ENCODE measurements around the gene TSFM.
A peak's percentile ranks its signal among the peaks of the same experiment; 100 is the strongest.

The TSFM gene

DNA sequence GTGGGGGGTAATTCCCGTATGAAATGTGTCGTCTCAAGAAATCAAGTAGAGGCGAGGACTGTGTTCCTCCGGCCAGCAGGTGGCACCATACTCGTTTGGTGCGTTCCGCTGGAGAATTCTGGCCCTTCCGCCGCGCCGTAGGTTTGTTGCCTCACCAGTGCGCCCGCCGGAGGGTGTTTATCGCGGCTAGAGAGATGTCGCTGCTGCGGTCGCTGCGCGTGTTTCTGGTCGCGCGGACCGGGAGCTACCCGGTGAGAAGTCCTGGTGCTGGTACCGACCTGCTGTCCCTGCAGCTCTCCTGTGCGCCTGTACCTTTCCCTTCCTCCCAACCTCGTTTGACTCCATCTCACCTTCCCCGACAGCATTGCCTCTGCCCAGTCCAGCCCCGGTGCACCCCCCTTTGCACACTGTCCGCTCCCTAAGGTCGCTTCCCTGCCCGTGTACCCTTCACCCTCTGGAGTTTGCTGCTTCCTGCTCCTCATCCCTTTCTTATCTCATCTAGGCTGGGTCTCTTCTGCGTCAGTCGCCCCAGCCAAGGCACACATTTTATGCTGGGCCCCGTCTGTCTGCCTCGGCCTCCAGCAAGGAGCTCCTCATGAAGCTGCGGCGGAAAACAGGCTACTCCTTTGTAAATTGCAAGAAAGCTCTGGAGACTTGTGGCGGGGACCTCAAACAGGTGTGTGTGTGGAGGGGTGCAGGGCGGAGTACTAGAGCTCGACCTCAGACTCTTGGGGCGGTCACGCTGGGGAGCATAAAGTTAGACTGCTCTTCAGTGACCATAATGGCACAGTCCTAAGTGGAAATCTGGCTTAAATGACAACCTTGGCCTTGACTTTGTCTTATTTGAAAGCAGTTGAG lies at the start of gene TSFM:
Gene TSFM, plus strand, starts transcription at position 180 of the 858 bp plus-strand sequence. Its CDS starts 15 bp downstream, at position 195.
- DNase-seq: peak; percentile 46

DNA sequence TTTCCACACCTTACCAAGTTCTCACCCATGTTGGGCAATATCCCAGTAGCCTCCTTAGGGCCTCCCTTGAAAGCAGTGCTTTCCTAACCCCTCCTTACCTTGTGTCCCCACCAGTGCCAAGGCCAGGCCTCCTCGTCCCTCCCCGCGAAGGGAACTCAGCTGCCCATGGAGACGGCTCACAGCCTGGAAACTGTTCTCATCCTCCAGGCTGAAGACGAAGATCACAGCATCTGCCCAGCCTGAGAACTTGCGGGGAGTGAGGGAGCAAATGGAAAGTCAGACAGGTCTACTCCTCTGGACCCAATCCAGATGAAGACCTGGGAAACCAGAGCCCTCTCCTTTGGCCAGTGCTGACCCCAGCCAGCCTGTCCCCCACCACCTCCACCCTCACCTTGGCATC lies 48.7 kb upstream of the TSFM start:
- DNase-seq: no peak

DNA sequence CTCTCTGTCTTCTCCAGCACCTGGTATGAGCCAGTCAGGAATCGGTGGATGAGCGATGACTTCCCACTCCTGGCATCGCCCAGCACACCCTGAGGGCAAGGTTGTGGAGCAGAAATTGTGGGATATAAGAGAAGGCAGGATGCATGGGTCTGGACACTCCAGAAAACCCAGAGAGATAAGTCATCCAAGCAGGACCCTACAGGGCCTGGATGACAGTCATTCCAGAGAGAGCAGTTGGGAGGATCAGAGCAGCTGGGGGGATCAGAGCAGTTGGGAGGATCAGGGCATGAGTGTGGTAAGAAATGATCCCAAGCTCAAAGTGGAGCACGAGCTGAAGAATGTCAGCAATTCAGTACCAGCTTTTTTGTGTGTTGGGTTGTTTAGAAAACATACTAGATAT lies 48.0 kb upstream of the TSFM start:
- DNase-seq: no peak

DNA sequence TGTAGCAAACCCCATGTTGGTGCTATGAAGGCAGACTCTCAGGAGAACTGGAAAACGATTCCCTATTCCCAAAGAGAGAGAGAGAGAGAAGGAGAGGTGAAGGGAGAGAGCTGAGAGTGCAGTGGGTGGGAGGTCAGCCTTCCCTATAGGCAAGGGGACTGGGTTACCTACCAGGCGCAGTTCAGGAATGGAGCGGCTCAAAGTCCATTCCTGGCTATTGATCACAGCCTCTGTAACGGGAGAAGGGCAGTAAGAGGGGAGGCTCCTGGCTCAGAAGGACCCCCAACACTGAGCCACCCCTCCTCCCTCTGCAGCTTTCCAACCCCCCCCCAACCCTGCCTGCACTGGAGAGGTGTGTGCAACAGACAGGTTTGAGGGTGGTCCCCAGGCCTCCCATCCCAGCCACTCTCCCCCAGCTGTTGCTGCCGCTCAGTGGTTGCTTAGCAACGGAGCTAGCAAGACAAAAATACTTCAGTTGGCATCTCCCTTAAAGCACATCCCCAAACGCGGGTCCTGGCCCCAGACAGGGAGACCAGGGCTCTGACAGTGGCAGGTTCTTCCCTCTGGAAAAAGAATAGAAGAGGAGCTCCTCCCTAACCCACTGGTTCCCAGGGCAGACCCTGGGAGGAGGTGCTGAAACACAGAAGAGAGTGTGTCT lies 47.3 kb upstream of the TSFM start:
- no peak for DNase-seq

DNA sequence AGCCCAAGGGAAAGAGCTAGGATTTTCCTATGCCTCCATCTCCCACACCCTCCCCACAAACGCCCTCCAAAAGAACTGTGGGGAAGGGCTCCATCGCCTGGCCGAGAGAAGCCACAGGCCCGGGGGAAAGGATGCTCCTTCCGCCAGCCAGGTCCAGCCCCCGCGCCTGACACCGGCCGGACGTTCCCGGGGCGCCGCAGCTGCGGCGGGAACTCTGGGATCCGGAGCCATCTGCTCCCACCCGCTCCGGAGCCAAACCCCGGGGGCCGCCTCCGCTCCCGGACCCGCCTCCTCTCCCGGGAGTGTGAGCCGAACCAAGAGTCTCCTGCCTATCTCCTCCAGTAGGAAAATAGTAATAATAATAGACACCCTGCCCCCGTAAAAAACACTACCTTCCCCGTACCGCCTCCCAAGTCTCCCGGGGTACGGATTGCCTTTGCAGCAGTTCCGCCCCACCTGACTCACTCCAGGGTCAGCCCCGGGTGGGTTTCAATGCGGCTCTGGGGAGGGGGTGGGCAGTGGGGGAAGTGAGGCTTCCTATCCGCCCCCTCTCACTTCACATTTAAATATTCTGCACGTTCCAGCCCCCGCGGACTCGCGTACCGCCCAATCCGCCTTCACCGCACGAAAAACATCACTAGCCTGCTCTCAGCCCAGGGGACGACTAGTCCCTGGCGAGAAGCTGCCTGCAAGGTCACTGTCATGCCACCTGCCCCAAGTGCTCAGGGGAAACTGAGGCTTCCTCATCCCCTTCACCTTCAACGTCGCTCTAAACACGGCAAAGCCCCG lies 46.4 kb upstream of the TSFM start:
- no peak for DNase-seq

DNA sequence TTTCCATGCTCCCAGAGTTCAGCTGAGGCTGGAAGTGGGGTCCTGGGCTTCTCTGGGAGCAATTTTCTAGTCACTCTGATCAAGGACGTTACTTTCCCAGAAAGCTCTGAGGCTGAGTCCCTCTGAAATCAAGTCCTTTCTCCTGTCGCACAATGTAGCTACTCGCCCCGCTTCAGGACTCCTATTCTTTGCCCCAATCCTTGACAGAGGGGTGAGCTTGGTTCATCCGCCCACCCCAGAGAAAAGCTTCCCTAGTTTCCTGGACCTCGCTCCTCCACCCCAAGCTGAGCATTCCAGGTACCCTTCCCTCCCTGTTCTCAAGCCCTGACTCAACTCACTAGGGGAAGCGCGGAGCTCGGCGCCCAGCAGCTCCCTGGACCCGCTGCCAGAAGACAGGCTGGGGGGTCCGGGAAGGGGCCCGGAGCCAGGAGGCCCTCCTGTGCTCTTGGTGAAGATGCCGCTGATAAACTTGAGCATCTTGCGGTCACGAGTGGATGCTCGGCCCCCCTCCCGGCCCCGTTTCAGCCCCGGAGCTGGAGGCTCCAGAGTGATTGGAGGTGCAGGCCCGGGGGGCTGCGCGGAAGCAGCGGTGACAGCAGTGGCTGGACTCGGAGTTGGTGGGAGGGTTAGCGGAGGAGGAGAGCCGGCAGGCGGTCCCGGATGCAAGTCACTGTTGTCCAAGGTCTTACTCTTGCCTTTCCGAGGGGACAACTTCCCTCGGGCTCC lies 45.7 kb upstream of the TSFM start:
- no peak for DNase-seq

DNA sequence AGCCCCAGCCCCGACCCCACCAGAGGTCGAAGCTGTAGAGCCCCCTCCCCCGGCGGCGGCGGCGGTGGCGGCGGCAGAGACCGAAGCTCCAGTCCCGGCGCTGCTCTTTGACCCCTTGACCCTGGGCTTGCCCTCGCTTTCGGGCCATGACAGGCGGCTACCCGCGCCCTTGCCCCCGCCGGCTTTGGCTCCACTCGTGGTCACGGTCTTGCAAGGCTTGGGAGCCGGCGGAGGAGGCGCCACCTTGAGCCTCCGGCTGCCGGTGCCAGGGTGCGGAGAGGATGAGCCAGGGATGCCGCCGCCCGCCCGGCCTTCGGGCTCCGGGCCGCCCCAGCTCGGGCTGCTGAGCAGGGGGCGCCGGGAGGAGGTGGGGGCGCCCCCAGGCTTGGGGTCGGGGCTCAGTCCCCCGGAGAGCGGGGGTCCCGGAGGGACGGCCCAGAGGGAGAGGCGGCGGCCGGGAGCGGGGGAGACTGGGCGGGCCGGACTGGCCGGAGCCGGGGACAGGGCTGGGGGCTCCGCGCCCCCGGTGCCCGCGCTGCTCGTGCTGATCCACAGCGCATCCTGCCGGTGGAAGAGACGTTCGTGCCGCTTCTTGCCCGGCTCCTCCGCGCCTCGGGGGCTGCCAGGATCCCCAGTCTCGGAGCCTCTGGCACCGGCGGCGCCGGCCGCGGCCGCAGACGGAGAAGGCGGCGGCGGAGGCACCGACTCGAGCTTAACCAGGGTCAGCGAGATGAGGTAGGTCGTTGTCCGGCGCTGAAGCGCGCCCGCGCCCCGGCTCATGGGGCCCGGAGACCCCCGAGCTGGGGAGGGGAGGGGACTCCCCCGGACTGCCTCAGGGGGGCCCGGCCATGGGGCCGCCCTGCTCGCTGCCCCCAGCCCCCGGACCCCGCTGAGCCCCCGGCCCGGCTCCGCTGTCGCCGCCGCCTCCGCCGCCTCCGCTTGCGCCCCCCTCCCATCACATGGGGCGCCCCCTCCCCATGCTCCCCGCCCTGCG lies 44.8 kb upstream of the TSFM start:
- DNase-seq: no peak

DNA sequence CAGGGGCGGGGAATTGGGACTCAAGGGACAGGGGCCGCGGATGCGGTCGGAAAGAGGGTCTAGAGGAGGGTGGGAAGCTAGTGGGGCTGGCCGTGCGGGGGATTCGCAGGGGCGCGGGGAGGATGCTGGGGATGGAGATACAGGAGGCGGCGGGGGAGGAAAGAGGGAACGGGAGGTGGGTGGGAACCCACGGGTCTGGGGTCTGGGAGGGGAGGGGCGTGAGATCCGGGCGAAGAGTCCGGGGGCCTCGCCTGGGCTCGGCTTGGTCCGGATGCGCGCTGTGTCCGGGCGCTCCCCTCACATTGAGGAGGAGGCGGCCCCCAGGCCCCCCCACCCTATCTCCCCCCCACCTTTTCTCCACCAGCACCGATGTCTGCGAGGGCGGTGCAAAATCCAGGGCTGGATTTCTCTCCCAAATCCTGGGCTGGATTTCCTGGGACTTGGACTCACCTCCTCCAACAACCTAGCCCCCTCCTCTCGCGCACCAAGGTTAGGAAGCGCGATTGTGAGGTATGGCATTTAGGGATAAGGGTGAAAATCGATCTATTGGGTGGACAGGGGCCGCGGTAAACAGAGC lies 43.8 kb upstream of the TSFM start, which contains the start of gene AGAP2:
Gene AGAP2, minus strand, starts transcription at position 82 of the 577 bp plus-strand sequence. CDS start 496 bp downstream, outside the sequence.
- DNase-seq: no peak

DNA sequence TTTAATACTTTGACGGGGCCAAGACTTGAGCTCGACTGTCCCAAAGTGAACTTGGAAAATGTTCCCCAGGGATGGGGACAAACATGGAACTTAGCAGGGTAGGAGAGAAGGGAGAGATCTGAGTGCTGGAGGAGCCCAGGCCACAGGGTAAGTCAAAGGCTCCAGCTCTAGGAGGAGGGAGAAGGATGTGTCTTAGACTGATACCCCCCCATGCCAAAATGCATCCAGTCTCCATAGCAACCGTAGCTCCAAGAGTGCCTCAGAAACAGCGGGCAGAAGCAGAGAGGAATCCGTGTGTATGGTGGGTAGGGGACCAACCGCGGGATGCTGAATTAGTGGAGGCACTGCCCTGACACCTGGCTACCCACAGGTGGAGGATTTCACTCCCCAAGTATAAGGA lies 43.2 kb upstream of the TSFM start:
- DNase-seq: no peak

DNA sequence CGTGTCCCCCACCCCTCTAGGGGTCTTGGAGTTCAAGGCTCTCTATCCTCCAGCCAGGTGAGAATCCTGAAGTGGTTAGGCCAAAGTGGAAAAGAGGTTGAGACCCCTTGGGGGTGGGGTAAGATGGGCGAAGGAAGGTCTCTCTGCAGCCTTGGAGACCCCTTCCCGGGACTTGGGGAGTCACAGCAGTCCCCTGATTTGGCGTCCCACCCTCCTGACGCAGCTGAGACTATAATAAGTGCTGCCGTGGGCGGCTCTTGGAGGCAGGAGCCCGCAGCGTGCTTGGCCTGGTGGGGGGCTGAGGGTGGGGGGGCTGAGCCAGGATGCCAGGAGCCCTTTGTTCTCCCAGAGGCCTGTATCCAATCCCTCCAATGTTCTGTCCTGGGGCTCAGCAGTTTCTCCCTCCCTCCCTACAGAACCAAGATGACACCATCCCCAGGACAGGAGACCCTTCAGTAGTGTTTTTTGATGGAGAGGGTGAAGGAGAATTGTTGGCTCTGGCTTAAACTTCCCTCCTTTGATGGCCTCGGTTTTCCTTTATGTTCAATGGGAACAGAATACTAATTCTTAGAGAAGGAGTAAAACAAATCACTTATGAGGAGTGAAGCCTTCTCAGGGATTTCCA lies 42.6 kb upstream of the TSFM start:
- no peak for DNase-seq

DNA sequence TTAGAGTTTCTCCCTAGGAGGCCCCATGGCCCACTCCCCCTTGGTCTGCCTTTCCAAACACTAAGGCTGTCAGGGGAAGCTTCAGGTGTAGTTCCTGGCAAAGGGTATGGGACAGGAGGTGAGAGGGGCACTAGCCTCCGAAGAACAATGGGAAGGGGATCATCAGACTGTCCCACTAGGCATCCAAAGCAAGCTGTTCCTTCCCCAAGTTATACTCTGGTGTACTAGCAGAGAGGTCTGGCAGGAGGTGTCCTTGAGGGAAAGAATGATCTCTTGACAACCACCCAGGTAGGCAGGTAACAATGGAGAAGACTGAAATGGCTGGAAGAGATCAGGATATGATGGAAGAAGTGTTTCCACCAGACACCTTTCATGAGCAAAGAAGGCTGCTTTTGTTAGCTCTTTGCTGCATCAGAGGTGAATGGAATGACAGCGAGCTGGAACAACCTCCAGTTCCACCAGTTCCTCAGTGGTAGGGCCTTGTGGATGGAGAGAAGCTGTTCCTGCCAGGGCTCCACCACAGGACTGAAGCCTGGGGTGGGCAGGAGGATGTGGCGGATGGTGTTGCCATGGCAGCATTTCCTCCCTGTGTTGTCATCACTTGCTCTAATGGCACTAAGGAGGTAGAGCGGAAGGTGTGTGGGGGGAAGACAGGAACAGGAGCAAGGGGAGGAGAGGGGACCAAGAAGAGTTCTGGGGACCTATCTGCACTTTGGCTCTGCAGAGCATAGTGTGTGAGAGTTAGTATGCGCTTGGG lies 41.8 kb upstream of the TSFM start:
- no peak for DNase-seq

DNA sequence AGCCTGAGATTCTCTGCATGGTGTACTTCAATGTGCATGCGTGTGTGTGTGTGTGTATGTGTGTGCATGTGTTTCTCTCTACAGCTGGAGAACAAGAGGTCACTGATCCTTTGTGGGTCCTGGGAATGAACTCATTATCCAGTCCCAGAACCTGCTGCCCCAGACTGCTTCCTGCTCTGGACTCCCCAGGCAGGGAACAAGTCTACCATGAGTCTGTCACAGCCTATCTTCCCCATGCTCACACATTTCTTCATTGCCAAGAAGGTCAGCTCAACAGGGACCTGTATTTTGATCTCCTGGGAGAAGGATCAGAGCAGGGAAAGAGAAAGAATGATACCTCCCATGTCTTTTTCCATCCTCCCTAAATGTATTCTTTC lies 41.2 kb upstream of the TSFM start:
- DNase-seq: no peak

DNA sequence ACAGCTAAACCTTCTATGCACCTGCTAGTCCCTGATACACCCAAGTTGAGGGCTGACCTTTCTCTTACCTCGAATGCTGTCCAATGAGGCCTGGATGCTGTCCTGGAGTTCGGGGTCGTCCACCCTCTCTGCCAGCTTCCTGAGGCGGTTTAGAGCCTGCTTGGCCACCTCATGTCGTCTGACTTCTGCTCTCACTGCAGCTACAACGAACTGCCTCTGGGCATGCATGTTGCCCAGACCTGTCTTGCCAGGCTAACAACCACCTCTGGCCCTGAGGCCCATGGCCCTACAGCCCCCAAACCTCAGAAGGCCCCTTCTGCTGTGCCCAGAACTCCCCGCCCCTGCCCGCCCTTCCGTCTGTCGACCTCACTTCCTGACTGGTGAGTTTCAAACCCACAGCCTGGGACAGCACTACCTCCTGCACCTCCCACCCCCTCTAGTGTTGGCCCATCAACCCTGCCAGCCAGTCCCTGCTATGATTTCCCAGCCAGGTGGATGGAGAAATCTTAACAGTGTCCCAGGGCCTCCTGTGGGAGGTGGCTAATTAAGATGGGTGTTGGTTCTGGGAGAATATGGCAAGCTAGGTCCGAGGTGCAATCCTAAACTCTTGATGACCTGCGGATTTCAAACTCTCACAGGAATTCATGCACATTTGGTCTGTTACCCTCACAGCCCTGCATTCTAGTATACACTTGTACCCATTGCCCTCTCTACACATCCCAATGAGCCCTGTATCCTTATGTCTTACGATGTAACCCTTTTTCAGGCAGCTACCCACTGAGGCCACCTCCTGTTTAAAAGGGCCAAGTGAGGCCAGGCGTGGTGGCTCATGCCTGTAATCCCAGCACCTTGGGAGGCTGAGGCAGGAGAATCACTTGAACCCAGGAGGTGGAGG lies 40.5 kb upstream of the TSFM start:
- DNase-seq: no peak

DNA sequence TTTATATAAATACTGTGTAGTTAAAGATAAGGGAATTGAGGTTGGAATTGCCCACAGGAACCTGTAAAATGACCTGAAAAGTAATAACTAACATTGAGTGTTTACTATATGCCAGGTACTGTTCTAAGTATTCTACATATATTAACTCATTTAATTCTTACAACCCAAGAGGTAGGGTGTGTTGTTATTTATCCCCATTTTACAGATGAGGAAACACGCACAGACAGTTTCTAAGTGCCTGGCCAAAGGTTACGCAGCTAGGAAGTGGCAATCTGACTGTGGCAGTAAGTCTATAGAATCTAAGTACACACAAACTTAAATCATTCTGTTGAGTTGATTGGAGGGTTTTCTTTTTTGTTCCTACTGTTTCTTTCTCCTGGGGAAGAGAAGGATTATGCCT lies 38.8 kb upstream of the TSFM start:
- no peak for DNase-seq

DNA sequence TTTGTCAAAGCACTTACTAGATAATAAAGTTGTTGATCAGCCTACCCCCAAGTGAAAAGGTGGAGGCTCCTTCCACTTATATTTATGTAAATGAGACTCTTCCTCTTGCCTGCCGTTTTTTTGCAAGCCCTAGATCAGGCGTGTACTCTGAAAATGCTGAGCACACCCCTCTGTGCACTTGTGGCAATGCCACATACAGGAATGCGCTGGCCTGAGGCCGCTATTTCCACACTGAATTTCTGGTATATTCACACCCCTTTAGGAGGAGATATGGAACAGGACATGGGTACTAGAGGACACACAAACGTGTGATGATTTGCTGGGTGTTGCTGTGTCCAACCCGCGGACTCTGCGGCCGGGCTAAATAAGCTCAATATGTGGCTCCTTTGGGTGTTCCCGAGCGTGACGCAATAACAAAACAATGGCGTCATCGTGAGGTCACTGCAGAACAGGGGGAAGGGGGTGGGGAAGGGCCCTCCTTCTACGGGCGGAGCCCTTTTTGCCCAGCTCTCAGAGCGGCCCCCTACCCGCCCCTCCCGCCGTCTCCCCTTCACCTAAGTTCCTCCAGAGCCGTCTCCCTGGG lies 38.3 kb upstream of the TSFM start:
- DNase-seq: peak; percentile 67

DNA sequence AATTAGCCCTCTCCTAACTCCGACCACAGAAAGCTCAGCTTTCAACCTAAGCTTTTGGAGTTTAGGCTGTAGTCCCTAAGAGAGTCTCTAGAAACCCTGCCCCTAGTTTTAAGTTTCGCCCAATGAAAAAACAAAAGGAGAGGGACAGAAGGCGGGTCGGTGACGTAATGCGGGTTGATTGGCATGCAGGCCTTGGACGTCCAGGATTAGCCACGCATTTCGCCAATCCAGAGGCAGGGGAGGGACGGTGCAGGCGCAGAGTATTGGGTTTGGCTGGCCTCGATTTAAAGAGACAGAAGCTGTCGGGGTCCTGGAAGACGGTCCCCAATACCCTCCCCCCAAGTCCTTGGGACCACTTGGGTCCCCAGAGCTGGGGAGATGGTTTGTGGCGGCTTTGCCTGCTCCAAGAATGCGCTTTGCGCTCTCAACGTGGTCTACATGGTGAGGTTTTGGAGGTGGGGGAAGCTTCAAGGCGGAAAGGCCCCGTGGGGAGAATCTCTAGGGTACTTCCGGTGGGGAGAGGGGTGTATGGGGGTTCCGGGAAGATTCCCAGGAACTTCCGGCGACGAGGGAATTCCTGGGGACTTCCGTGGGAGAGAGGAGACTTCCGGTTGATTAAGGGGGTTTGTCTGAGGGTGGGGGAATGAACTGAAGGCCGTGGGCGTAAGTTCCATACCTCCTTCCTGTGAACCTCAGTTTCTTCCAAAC lies 37.7 kb upstream of the TSFM start, which contains the start of gene TSPAN31:
Gene TSPAN31, plus strand, starts transcription at position 263 of the 708 bp plus-strand sequence. Its CDS starts 116 bp downstream, at position 379.
- peak; percentile 83 for DNase-seq

DNA sequence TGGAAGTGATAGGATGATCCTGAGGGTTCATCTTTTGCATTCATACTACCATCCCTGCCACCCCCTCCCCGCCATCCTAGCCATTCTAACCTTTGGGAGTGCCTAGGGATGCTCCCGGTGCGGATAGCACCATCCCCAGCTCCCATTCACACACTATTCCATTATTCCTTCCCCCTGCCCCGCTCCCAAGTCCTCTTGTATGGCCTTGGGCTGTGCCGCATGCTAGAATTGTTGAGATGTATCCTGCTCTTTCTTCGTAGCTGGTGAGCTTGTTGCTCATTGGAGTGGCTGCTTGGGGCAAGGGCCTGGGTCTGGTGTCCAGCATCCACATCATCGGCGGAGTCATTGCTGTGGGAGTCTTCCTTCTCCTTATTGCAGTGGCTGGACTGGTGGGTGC lies 37.1 kb upstream of the TSFM start:
- DNase-seq: no peak

DNA sequence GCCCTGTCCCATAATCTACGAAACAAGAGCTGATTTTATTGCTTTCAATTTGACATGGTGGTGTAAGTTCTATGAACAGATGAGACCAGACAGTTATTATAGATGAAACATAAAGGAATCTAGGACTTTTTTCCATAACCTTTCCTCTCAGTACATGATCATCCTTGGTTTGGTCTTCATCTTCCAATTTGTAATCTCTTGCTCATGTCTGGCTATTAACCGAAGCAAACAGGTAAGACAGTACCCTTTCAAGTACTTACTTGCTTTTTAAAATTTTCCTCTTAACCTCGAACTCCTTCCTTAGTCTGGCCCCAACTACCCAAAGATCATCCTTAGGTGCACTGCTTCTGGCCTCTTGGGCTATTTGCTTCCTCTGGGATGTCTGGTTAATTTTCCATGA lies 36.6 kb upstream of the TSFM start:
- DNase-seq: no peak
